Spleen (tissue), 7 donors: ENCODE results near the gene ATXN7L1.

ENCODE experiments used
- POLR2A ChIP-seq, 3 donors: fragments of 450-650 bp; IDR thresholded peaks; one replicate each; pipeline ENCODE4 v1.5.1; 2017; ENCODE audit warnings: antibody characterized with exemption in 3 of 3, mild to moderate bottlenecking in 1 of 3
- TF ChIP-seq, protein P1 (sequence below), 11 experiments: fragments of 200-600 bp in 7 of 11; fragments of 450-650 bp in 4 of 11; sonication (generic) in 4 of 11; IDR thresholded peaks in 8 of 11; conservative IDR thresholded peaks in 3 of 11; 1 replicate in 7 of 11; 2 replicates in 4 of 11; pipeline versions ENCODE4 v1.4.0 to v1.8.0; 2016 to 2021; ENCODE audit warnings: antibody characterized with exemption in 11 of 11, inconsistent platforms in 4 of 11, mild to moderate bottlenecking in 1 of 11
- donor health status: DM: no; HTN: no; CAD: no; lungs with moderate emphysema.
- donor health status: DM: no; HTN: no; CAD: no.
- donor health status: DM: no; HTN: no; CAD: no.

DNA sequence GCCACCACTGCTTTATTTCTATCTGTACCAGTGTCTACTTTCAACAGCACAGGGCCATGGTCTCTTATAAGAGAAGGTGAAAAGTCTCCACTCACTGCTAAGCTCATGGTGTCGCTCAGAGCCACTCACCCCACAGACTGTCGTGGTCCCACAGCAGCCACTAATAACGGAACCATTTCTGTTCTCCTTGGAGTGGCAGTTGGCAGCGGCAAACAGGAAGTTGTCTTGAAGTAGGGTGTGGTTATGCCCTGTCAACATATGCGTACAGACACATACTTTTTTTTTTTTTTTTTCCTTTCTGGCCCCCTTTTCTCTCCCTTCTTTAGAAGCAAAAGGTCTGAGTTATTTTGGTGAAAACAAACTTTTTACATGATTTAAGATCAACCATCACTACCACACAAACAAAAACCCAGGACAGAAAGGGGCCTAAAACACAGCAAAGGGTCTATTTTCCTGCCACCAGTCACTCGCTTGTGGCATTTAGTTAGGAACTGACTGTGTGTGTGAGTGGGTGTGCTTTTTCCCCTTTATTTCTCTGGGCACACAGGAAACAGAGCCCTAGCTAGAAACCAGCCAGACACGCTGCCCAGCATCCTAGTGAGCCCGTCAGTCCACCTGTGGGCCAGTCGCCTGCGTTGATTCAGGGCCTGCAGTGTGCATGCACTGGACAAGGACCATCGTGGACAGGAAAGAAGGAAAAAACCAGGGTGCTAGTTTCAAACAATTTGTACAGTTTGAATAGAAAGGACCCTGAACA is 198.4 kb downstream of the ATXN7L1 start:
- TF ChIP-seq, protein P1, sequence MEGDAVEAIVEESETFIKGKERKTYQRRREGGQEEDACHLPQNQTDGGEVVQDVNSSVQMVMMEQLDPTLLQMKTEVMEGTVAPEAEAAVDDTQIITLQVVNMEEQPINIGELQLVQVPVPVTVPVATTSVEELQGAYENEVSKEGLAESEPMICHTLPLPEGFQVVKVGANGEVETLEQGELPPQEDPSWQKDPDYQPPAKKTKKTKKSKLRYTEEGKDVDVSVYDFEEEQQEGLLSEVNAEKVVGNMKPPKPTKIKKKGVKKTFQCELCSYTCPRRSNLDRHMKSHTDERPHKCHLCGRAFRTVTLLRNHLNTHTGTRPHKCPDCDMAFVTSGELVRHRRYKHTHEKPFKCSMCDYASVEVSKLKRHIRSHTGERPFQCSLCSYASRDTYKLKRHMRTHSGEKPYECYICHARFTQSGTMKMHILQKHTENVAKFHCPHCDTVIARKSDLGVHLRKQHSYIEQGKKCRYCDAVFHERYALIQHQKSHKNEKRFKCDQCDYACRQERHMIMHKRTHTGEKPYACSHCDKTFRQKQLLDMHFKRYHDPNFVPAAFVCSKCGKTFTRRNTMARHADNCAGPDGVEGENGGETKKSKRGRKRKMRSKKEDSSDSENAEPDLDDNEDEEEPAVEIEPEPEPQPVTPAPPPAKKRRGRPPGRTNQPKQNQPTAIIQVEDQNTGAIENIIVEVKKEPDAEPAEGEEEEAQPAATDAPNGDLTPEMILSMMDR (IDR thresholded peaks at IDR 0.05 in 8 of 11, conservative IDR thresholded peaks at IDR 0.05 in 3 of 11) = no peak
- no peak for TF ChIP-seq POLR2A (IDR thresholded peaks at IDR 0.05)
